ENCODE measurements around the gene PLTP.
"Not testable (repeated sequence)": the region's sequence is repeated elsewhere in the genome, so short reads cannot be mapped to it uniquely, and the experiment has no call there.

DNA sequence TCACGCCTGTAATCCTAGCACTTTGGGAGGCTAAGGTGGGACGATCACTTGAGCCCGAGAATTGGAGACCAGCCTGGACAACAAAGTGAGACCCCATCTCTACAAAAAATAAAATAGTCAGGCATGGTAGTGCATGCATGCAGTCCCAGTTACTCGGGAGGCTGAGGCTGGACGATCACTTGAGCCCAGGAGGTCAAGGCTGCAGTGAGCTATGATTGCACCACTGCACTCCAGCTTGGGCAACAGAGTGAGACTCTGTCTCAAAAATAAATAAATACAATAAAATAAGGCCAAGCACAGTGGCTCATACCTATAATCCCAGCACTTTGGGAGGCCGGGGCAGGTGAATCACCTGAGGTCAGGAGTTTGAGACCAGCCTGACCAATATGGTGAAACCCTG lies 10.6 kb downstream of the PLTP start:
- not testable (repeated sequence) for TF ChIP-seq POLR2AphosphoS5 (IDR thresholded peaks at IDR 0.05)
- TF ChIP-seq, protein P1, sequence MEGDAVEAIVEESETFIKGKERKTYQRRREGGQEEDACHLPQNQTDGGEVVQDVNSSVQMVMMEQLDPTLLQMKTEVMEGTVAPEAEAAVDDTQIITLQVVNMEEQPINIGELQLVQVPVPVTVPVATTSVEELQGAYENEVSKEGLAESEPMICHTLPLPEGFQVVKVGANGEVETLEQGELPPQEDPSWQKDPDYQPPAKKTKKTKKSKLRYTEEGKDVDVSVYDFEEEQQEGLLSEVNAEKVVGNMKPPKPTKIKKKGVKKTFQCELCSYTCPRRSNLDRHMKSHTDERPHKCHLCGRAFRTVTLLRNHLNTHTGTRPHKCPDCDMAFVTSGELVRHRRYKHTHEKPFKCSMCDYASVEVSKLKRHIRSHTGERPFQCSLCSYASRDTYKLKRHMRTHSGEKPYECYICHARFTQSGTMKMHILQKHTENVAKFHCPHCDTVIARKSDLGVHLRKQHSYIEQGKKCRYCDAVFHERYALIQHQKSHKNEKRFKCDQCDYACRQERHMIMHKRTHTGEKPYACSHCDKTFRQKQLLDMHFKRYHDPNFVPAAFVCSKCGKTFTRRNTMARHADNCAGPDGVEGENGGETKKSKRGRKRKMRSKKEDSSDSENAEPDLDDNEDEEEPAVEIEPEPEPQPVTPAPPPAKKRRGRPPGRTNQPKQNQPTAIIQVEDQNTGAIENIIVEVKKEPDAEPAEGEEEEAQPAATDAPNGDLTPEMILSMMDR (IDR thresholded peaks at IDR 0.05): not testable (repeated sequence)

Data from gastroesophageal sphincter (tissue), 3 donors.